ENCODE results near the gene ADGRG1. TPM values are rescaled to one million over a fixed set of nuclear protein-coding genes. Genes with fewer than 3 reads are reported as not detected.

ADGRG1 gene
- total and polyA plus RNA-seq, 2 experiments from 2014 or later = 0.21 TPM; not detected in 1

DNA sequence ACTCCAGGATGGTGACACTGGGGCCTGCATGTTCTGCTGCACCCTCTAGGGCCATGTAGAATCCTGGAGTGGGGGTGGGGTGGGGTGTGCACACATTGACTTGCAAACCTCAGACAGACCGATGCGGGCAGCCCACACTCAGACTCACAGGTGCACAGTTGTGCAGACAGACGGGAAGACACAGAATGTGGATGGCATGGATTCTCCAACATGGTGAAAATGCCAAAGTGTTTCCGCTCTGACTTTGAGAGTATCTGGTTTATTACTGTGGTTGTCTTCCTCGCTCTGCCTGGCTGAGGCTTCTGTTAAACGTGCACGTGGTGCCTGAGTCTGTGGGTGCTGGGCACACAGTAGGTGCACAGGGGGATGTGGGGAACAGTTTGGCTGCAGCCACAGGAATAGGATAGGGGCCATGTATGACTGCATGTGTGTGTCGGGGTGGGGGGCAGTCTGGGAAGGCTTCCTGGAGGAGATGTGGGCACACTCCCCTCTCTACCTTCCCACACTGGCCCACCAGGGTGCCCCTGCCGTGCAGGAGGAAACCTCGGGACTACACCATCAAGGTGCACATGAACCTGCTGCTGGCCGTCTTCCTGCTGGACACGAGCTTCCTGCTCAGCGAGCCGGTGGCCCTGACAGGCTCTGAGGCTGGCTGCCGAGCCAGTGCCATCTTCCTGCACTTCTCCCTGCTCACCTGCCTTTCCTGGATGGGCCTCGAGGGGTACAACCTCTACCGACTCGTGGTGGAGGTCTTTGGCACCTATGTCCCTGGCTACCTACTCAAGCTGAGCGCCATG, 30.6 kb downstream of the ADGRG1 start:
- Histone ChIP-seq H3K36me3 (no peaks in the 10 kb centered on the region), H3K27ac (no peak overlapping the region), H3K4me1 (ENCODE audit: low read depth) (no peaks in the 10 kb centered on the region), H3K27me3 (no peaks in the 10 kb centered on the region), H3K9me3 (ENCODE audit: low read depth) (no peaks in the 10 kb centered on the region), H3K4me3 (no peak overlapping the region)
- no peak for TF ChIP-seq CTCF (IDR thresholded peaks at IDR 0.05; ENCODE audit: low read depth, low read length)
- DNase-seq (ENCODE audit: low read depth in 1 of 2, low spot score in 1 of 2) = no peak

DNA sequence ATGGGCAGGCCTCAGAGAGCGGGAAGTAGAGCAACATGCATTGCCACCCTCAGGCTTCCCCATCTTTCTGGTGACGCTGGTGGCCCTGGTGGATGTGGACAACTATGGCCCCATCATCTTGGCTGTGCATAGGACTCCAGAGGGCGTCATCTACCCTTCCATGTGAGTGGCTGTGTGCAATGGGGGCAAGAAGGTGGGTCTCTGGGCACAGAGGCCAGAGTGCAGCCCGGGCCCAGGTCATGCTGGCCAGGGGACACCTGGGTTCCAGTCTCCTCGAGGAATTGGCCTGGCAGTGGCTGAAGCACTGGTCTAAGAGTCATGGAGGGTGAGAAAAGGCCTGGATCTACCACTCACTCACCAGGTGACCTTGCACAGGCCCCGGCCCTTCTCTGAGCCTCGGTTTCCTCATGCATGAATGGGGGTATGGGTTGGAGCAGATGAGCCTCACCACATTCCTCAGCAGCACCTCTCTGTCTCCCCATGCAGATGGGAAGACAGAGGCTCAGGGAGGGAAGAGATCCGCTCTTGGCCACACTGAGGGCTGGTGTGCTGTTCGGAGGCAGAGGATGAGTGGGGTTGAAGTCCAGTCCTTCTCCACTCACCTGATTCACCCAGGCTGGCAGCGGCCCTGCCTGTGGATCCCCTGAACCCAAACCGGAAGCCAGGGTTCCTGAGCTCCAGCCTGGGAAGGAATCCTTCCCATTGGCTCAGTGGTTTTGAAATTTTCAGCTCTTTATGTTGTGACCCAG, 32.5 kb downstream of the ADGRG1 start:
- no peaks in the 10 kb centered on the region for H3K9me3 ChIP-seq (ENCODE audit: low read depth)
- no peak overlapping the region for H3K27ac ChIP-seq
- H3K36me3 ChIP-seq = no peaks in the 10 kb centered on the region
- H3K4me3 ChIP-seq = no peak overlapping the region
- no peaks in the 10 kb centered on the region for H3K4me1 ChIP-seq (ENCODE audit: low read depth)
- TF ChIP-seq CTCF (IDR thresholded peaks at IDR 0.05; ENCODE audit: low read depth, low read length) = no peak
- no peaks in the 10 kb centered on the region for H3K27me3 ChIP-seq
- DNase-seq (ENCODE audit: low read depth in 1 of 2, low spot score in 1 of 2) = no peak

GRCh38 chr16:57661510-57661909, 33.1 kb downstream of the ADGRG1 start:
- no peaks in the 10 kb centered on the region for H3K36me3 ChIP-seq
- H3K4me3 ChIP-seq = no peak overlapping the region
- no peak overlapping the region for H3K27ac ChIP-seq
- H3K9me3 ChIP-seq (ENCODE audit: low read depth) = no peaks in the 10 kb centered on the region
- H3K27me3 ChIP-seq = no peaks in the 10 kb centered on the region
- TF ChIP-seq CTCF (IDR thresholded peaks at IDR 0.05; ENCODE audit: low read depth, low read length) = no peak
- no peaks in the 10 kb centered on the region for H3K4me1 ChIP-seq (ENCODE audit: low read depth)
- DNase-seq (ENCODE audit: low read depth in 1 of 2, low spot score in 1 of 2) = no peak

GRCh38 chr16:57661936-57662906, 33.8 kb downstream of the ADGRG1 start:
- H3K4me1 ChIP-seq (ENCODE audit: low read depth) = no peaks in the 10 kb centered on the region
- no peaks in the 10 kb centered on the region for H3K9me3 ChIP-seq (ENCODE audit: low read depth)
- H3K27me3 ChIP-seq = no peaks in the 10 kb centered on the region
- no peaks in the 10 kb centered on the region for H3K36me3 ChIP-seq
- TF ChIP-seq CTCF (IDR thresholded peaks at IDR 0.05; ENCODE audit: low read depth, low read length) = no peak
- no peak overlapping the region for H3K27ac ChIP-seq
- DNase-seq (ENCODE audit: low read depth in 1 of 2, low spot score in 1 of 2) = no peak
- no peak overlapping the region for H3K4me3 ChIP-seq

GRCh38 chr16:57663436-57663835, 35.0 kb downstream of the ADGRG1 start:
- Histone ChIP-seq H3K9me3 (ENCODE audit: low read depth) (no peaks in the 10 kb centered on the region), H3K27ac (no peak overlapping the region), H3K4me3 (no peak overlapping the region), H3K4me1 (ENCODE audit: low read depth) (no peaks in the 10 kb centered on the region), H3K36me3 (no peaks in the 10 kb centered on the region), H3K27me3 (no peaks in the 10 kb centered on the region)
- DNase-seq (ENCODE audit: low read depth in 1 of 2, low spot score in 1 of 2) = no peak
- no peak for TF ChIP-seq CTCF (IDR thresholded peaks at IDR 0.05; ENCODE audit: low read depth, low read length)
